Stimulated activated naive CD8-positive, alpha-beta T cell treated with anti-CD3 and anti-CD28 coated beads, Interleukin-15, Interleukin-2, amounts not matched to agents 100 ng/mL and 50 ng/mL, for 24 hours (primary cell): Measurements from ENCODE around the gene UPB1.
"Not testable (repeated sequence)": the region's sequence is repeated elsewhere in the genome, so short reads cannot be mapped to it uniquely, and the experiment has no call there.

Experiments used
- H3K27ac Mint-ChIP-seq: one replicate; pipeline ENCODE4 v1.8.0; 2021; ENCODE audit warnings: mild to moderate bottlenecking, mixed read lengths
- H3K27me3 Mint-ChIP-seq: one replicate; pipeline ENCODE4 v1.8.0; 2021; ENCODE audit warnings: mixed read lengths
- H3K36me3 Mint-ChIP-seq: one replicate; pipeline ENCODE4 v1.8.0; 2021; ENCODE audit warnings: low read depth, mixed read lengths
- H3K4me1 Mint-ChIP-seq: one replicate; pipeline ENCODE4 v1.8.0; 2021; ENCODE audit warnings: low read depth, mixed read lengths
- H3K4me3 Mint-ChIP-seq: one replicate; pipeline ENCODE4 v1.8.0; 2021; ENCODE audit warnings: mild to moderate bottlenecking, mixed read lengths
- H3K9me3 Mint-ChIP-seq: one replicate; pipeline ENCODE4 v1.8.0; 2021; ENCODE audit warnings: mixed read lengths

Gene UPB1

DNA sequence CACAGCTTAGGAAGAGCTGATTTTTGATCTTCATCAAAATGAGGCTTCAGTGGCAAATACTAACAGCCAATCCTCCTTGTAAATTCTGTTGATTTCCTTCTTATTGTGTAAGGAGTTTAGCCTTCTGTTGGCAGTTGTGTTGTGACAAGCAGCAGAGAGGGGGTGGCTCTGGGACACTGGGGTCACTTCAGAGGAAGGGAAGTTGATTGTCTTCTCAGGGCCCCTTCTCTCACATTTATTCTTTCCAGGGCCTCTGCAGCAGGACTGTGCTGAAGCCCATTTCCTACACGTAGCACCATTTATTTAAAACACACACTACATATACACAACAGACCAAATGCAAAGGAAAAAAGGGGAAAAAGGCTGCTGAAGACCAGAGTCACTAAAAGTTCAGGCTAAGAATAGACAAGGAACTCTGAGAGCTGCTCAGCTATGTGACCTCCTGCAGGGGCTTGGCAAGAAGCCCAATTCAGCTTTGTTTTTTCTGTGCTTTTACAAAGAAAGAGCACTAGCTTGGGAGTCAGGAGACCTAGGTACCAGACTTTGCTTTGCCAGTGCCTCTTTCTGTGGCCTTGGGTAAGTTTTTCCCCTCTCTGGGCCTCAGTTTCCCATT, 28.3 kb upstream of the UPB1 start:
- Mint-ChIP-seq H3K4me1 (peaks cover 8% of the 10 kb centered on the region), H3K27ac (no peak overlapping the region), H3K9me3 (no peaks in the 10 kb centered on the region), H3K27me3 (no peaks in the 10 kb centered on the region), H3K36me3 (no peaks in the 10 kb centered on the region), H3K4me3 (no peak overlapping the region)

DNA sequence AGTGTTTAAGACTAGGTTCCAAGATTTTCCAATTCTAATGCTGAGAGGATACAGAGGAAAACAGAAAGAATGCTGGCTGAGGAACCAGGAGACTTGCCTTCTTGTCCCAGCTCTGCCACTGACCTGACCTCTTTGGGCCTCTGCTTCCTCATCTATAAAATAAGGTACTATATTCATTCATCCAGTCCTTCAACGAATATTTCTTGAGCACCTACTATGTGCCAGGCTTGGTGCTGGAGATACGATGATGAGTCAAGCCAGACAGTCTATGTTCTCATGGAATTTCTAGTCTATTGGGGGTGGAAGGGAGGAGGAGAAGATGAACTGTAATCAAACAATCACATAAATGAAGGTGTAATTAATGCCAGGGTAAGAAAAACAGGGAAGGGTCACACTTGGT, 27.8 kb upstream of the UPB1 start:
- Mint-ChIP-seq H3K4me1 (peaks cover 8% of the 10 kb centered on the region), H3K36me3 (no peaks in the 10 kb centered on the region), H3K9me3 (no peaks in the 10 kb centered on the region), H3K4me3 (no peak overlapping the region), H3K27ac (no peak overlapping the region), H3K27me3 (no peaks in the 10 kb centered on the region)

GRCh38 chr22:24471570-24471969, 23.6 kb upstream of the UPB1 start:
- H3K4me3 Mint-ChIP-seq, result no peak overlapping the region
- H3K27me3 Mint-ChIP-seq, result no peaks in the 10 kb centered on the region
- no peak overlapping the region for H3K27ac Mint-ChIP-seq
- H3K36me3 Mint-ChIP-seq, result no peaks in the 10 kb centered on the region
- H3K4me1 Mint-ChIP-seq, result peaks cover 3% of the 10 kb centered on the region
- no peaks in the 10 kb centered on the region for H3K9me3 Mint-ChIP-seq

GRCh38 chr22:24473284-24473683, 21.8 kb upstream of the UPB1 start:
- Mint-ChIP-seq H3K9me3 (no peaks in the 10 kb centered on the region), H3K4me3 (no peak overlapping the region)

GRCh38 chr22:24474221-24474620, 20.9 kb upstream of the UPB1 start:
- H3K4me1 Mint-ChIP-seq, result peaks cover 3% of the 10 kb centered on the region
- H3K27ac Mint-ChIP-seq, result no peak overlapping the region
- no peaks in the 10 kb centered on the region for H3K27me3 Mint-ChIP-seq
- H3K9me3 Mint-ChIP-seq, result no peaks in the 10 kb centered on the region
- H3K36me3 Mint-ChIP-seq, result no peaks in the 10 kb centered on the region
- H3K4me3 Mint-ChIP-seq, result no peak overlapping the region

More at GRCh38 chr22:24473284-24473683, 21.8 kb upstream of the UPB1 start:
- Mint-ChIP-seq H3K27me3 (no peaks in the 10 kb centered on the region), H3K36me3 (no peaks in the 10 kb centered on the region), H3K27ac (no peak overlapping the region), H3K4me1 (peaks cover 3% of the 10 kb centered on the region)

GRCh38 chr22:24474649-24475255, 20.4 kb upstream of the UPB1 start:
- Mint-ChIP-seq H3K9me3 (no peaks in the 10 kb centered on the region), H3K4me1 (peaks cover 3% of the 10 kb centered on the region), H3K36me3 (no peaks in the 10 kb centered on the region), H3K4me3 (no peak overlapping the region), H3K27ac (no peak overlapping the region), H3K27me3 (no peaks in the 10 kb centered on the region)

DNA sequence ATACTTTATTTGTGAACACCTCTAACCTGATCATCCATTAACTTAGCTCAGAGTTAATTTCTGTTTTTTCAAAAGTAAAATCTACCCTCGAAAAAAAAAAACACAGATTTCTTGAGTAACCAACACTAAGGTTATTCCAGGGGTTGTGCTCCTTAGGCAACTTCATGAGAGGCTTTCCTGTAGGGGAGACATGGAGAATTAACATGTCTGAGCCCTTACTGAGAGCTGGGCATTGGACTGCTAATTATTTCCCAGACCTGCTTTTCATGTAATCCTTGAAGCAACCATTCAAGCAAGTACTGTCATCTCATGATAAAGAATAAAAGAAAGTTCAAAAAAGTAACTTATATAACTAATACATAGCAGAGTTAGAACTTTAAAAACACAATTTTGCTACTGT, 13.5 kb upstream of the UPB1 start:
- peaks cover 13% of the 10 kb centered on the region for H3K4me1 Mint-ChIP-seq
- no peak overlapping the region for H3K27ac Mint-ChIP-seq
- no peaks in the 10 kb centered on the region for H3K27me3 Mint-ChIP-seq
- no peaks in the 10 kb centered on the region for H3K9me3 Mint-ChIP-seq
- H3K36me3 Mint-ChIP-seq, result no peaks in the 10 kb centered on the region
- no peak overlapping the region for H3K4me3 Mint-ChIP-seq

GRCh38 chr22:24482575-24482974, 12.6 kb upstream of the UPB1 start:
- Mint-ChIP-seq H3K9me3 (no peaks in the 10 kb centered on the region), H3K27ac (no peak overlapping the region), H3K4me3 (no peak overlapping the region), H3K27me3 (no peaks in the 10 kb centered on the region), H3K4me1 (peaks cover 20% of the 10 kb centered on the region), H3K36me3 (no peaks in the 10 kb centered on the region)

DNA sequence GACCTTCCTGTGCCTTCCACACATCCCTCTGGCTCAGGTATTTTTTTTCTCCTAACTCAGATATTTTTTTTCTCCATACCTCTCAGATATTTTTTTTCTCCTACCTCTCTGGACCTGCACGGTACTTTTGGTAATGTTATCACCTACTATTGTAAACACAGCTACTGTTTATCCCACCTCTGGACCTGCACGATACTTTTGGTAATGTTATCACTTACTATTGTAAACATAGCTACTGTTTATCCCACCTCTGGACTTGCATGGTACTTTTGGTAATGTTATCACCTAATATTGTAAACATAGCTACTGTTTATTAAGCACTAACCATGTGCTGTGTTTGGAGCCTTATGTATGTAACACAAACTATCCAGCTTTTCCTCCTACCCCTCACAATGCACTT, 12.1 kb upstream of the UPB1 start:
- Mint-ChIP-seq H3K36me3 (no peaks in the 10 kb centered on the region), H3K27me3 (no peaks in the 10 kb centered on the region), H3K9me3 (no peaks in the 10 kb centered on the region), H3K4me3 (no peak overlapping the region), H3K27ac (no peak overlapping the region), H3K4me1 (peaks cover 20% of the 10 kb centered on the region)

GRCh38 chr22:24483976-24484545, 11.1 kb upstream of the UPB1 start:
- Mint-ChIP-seq H3K4me1 (peaks cover 20% of the 10 kb centered on the region), H3K36me3 (no peaks in the 10 kb centered on the region), H3K27me3 (no peaks in the 10 kb centered on the region)

DNA sequence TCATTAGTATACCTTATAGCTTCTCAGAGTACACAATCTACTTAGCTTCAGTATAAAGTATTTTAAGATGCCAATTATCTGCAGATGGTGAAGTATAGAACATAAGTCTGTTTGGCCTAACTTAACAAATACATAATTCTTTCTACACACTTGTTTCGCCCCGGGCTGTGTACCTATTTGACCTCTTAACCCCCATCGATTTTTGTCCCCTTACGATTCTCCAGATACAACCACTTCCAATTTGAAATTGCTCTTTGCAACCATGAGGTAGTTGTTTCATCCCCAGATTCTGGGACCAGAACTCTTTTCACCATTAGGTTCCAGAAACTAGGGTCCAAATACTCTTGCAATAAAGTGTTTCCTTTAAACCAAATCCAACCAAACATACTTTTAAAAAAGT, 10.0 kb upstream of the UPB1 start:
- Mint-ChIP-seq H3K27ac (no peak overlapping the region), H3K4me1 (peaks cover 20% of the 10 kb centered on the region), H3K27me3 (no peaks in the 10 kb centered on the region), H3K36me3 (no peaks in the 10 kb centered on the region), H3K4me3 (no peak overlapping the region), H3K9me3 (no peaks in the 10 kb centered on the region)

More at GRCh38 chr22:24483976-24484545, 11.1 kb upstream of the UPB1 start:
- no peaks in the 10 kb centered on the region for H3K9me3 Mint-ChIP-seq
- H3K27ac Mint-ChIP-seq, result no peak overlapping the region
- H3K4me3 Mint-ChIP-seq, result no peak overlapping the region

DNA sequence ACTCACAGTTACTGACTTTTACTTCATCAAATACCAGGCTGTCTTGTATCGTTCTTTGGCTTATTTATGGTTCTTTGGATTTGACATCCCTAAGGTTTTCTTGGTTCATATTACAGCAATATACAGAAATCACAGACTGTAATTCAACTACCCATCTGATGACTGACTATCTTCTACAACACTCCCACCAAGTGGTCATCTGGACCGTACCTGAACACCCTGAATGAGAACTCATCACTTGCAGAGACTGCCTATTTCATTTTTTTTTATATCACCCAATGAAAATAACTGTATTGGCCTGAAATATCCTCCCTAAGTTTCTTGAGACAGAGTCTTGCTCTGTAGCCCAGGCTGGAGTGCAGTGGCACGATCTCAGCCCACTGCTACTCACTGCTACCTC, 9.5 kb upstream of the UPB1 start:
- no peaks in the 10 kb centered on the region for H3K9me3 Mint-ChIP-seq
- H3K27ac Mint-ChIP-seq, result no peak overlapping the region
- no peak overlapping the region for H3K4me3 Mint-ChIP-seq
- H3K27me3 Mint-ChIP-seq, result no peaks in the 10 kb centered on the region
- peaks cover 20% of the 10 kb centered on the region for H3K4me1 Mint-ChIP-seq
- H3K36me3 Mint-ChIP-seq, result no peaks in the 10 kb centered on the region

DNA sequence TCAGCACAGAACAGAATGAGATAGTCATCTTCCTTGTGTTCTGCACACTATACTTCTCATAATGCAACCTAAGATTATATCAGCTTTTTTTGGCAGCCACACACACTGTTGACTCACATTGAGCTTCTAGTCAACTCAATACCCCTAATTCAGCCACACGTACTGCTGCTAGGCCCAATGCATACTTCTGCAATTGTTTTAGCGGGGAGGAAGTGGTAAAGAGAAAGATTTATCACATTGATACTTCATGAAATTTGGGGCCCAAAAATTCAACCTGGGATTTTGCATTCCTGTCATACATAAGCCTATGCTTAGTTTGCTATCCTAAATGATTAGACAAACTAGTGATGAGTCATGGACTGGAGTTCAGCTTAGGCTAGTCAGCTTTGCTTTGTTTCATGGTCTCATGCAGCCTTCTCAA, 8.6 kb upstream of the UPB1 start:
- H3K27ac Mint-ChIP-seq, result peak overlapping the region; percentile 12
- H3K36me3 Mint-ChIP-seq, result no peaks in the 10 kb centered on the region
- H3K4me3 Mint-ChIP-seq, result no peak overlapping the region
- peaks cover 3% of the 10 kb centered on the region for H3K27me3 Mint-ChIP-seq
- H3K9me3 Mint-ChIP-seq, result no peaks in the 10 kb centered on the region
- peaks cover 20% of the 10 kb centered on the region for H3K4me1 Mint-ChIP-seq

GRCh38 chr22:24489011-24489410, 6.1 kb upstream of the UPB1 start:
- H3K27me3 Mint-ChIP-seq, result peaks cover 18% of the 10 kb centered on the region
- H3K27ac Mint-ChIP-seq, result no peak overlapping the region
- no peaks in the 10 kb centered on the region for H3K36me3 Mint-ChIP-seq
- H3K9me3 Mint-ChIP-seq, result no peaks in the 10 kb centered on the region
- no peak overlapping the region for H3K4me3 Mint-ChIP-seq
- H3K4me1 Mint-ChIP-seq, result peaks cover 13% of the 10 kb centered on the region

DNA sequence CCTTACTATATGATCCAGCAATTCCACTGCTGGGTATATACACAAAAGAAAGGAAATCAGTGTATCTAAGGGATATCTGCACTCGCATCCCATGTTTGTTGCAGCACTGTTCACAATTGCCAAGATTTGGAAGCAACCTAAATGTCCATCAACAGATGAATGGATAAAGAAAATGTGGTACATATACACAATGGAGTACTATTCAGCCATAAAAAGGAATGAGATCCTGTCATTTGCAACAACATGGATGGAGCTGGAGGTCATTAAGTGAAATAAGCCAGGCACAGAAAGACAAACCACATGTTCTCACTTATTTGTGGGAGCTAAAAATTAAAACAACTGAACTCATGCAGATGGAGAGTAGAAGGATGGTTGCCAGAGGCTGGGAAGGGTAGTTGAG, 5.7 kb upstream of the UPB1 start:
- H3K4me3 Mint-ChIP-seq, H3K9me3 Mint-ChIP-seq, H3K27ac Mint-ChIP-seq, H3K36me3 Mint-ChIP-seq: not testable (repeated sequence)
- H3K4me1 Mint-ChIP-seq, result peaks cover 13% of the 10 kb centered on the region
- H3K27me3 Mint-ChIP-seq, result peaks cover 20% of the 10 kb centered on the region

GRCh38 chr22:24492391-24492790, 2.7 kb upstream of the UPB1 start:
- H3K4me3 Mint-ChIP-seq, result no peak overlapping the region
- peaks cover 4% of the 10 kb centered on the region for H3K4me1 Mint-ChIP-seq
- no peaks in the 10 kb centered on the region for H3K36me3 Mint-ChIP-seq
- no peak overlapping the region for H3K27ac Mint-ChIP-seq
- no peaks in the 10 kb centered on the region for H3K9me3 Mint-ChIP-seq
- H3K27me3 Mint-ChIP-seq, result peaks cover 27% of the 10 kb centered on the region
